Kidney epithelial cell (primary cell): ENCODE measurements around the gene SAMSN1. TPM values are rescaled to one million over a fixed set of nuclear protein-coding genes. Genes with fewer than 3 reads are reported as not detected.

Source experiments
- DNase-seq: peaks from one replicate; pipeline ENCODE4 v3.0.0-alpha.2; 2010; ENCODE audit warnings: low read depth
- H3K27me3 ChIP-seq: 2 replicates; pipeline ENCODE4 v1.6.0; 2011; ENCODE audit warnings: low read length; ENCODE audit not compliant: control insufficient read depth, insufficient read depth
- H3K36me3 ChIP-seq: 2 replicates; pipeline ENCODE4 v1.5.1; 2011; ENCODE audit warnings: low read length; ENCODE audit not compliant: control insufficient read depth, insufficient read depth
- H3K4me3 ChIP-seq: 2 replicates; pipeline ENCODE4 v1.5.1; 2011; ENCODE audit warnings: low read depth, mild to moderate bottlenecking, control low read depth, low read length
- CTCF ChIP-seq: IDR thresholded peaks from 2 replicates; pipeline ENCODE4 v1.5.1; 2011; ENCODE audit warnings: mild to moderate bottlenecking, moderate library complexity, low read length, control low read depth, inconsistent platforms; ENCODE audit not compliant: insufficient read depth, poor library complexity, severe bottlenecking
- total RNA-seq: library from RNA; depleted of rRNA; stranded (reverse); fragments of >200 nt; gene quantifications from 2 replicates; pipeline ENCODE4 v1.2.3, GENCODE V29; 2015

SAMSN1 gene
- total RNA-seq, 1 donor from 2014 or later = 0.04 TPM

GRCh38 chr21:14477841-14478240, 68.3 kb downstream of the SAMSN1 start:
- Histone ChIP-seq H3K27me3 (no peaks in the 10 kb centered on the region), H3K36me3 (no peaks in the 10 kb centered on the region), H3K4me3 (no peak overlapping the region)
- DNase-seq = no peak
- TF ChIP-seq CTCF = no peak

- Histone ChIP-seq H3K4me3 (no peak overlapping the region), H3K36me3 (no peaks in the 10 kb centered on the region), H3K27me3 (no peaks in the 10 kb centered on the region)
- TF ChIP-seq CTCF = no peak
- no peak for DNase-seq
These were observed 69.0 kb downstream of the SAMSN1 start for GRCh38 chr21:14477133-14477532.

GRCh38 chr21:14474995-14475394, 71.1 kb downstream of the SAMSN1 start:
- no peak for DNase-seq
- H3K27me3 ChIP-seq = no peaks in the 10 kb centered on the region
- H3K36me3 ChIP-seq = no peaks in the 10 kb centered on the region
- no peak overlapping the region for H3K4me3 ChIP-seq
- no peak for TF ChIP-seq CTCF

GRCh38 chr21:14469641-14470040, 76.5 kb downstream of the SAMSN1 start:
- H3K27me3 ChIP-seq = no peaks in the 10 kb centered on the region
- TF ChIP-seq CTCF = no peak
- no peaks in the 10 kb centered on the region for H3K36me3 ChIP-seq
- no peak overlapping the region for H3K4me3 ChIP-seq
- no peak for DNase-seq

- Histone ChIP-seq H3K4me3 (no peak overlapping the region), H3K36me3 (no peaks in the 10 kb centered on the region), H3K27me3 (no peaks in the 10 kb centered on the region)
- TF ChIP-seq CTCF = no peak
- DNase-seq = no peak
These were observed 79.4 kb downstream of the SAMSN1 start for GRCh38 chr21:14466715-14467114.

GRCh38 chr21:14457762-14458161, 88.4 kb downstream of the SAMSN1 start:
- Histone ChIP-seq H3K4me3 (no peak overlapping the region), H3K27me3 (no peaks in the 10 kb centered on the region), H3K36me3 (no peaks in the 10 kb centered on the region)
- DNase-seq = no peak
- TF ChIP-seq CTCF = no peak
